ENCODE data around the gene DAAM1. TPM values are rescaled to one million over a fixed set of nuclear protein-coding genes. Genes with fewer than 3 reads are reported as not detected.

DAAM1 gene
- total RNA-seq, 1 experiment from 2014 or later, result 11.5 TPM

DNA sequence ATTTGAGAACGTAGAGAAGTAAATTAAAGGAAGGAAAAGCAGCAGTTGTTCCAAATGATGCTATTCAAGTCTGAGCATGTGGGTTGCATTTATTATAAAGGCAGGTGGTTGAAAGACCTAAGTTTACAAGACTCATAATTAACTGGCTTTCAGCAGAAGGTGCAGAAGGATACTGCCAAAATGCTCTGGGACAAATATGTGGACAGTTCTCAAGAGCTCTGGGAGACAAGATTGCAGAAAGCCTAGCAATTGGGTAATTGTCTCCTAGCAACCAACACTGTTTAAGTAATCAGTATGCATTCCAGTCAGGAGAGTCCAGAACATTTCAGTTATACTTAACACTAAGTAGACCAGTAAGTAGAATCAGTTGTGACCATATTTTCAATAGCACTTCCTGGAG lies 145.2 kb downstream of the DAAM1 start:
- DNase-seq (ENCODE audit: low spot score), result peak; percentile 43
- no peak overlapping the region for H3K4me3 ChIP-seq (ENCODE audit: low read depth, low read length, poor library complexity, severe bottlenecking)
- H3K9me3 ChIP-seq (ENCODE audit: low read depth, low read length, poor library complexity, severe bottlenecking), result no peaks in the 10 kb centered on the region
- intact Hi-C loops (cut with micrococcal nuclease; ENCODE audit: unreplicated experiment), result no loop called here
- H3K27ac ChIP-seq (ENCODE audit: low read depth, low read length, poor library complexity, severe bottlenecking), result no peak overlapping the region
- no peaks in the 10 kb centered on the region for H3K27me3 ChIP-seq (replicated peaks; ENCODE audit: insufficient read depth, low read depth, low read length, poor library complexity)
- BruUV-seq (replicated peaks), result no TSS peak
- no peaks in the 10 kb centered on the region for H3K4me1 ChIP-seq (ENCODE audit: insufficient read depth, low read length, poor library complexity, severe bottlenecking)
- ChIA-PET POLR2A (ENCODE audit: low non-redundant PET) (no interaction called here), CTCF (no interaction called here)
- TF ChIP-seq, protein P1, sequence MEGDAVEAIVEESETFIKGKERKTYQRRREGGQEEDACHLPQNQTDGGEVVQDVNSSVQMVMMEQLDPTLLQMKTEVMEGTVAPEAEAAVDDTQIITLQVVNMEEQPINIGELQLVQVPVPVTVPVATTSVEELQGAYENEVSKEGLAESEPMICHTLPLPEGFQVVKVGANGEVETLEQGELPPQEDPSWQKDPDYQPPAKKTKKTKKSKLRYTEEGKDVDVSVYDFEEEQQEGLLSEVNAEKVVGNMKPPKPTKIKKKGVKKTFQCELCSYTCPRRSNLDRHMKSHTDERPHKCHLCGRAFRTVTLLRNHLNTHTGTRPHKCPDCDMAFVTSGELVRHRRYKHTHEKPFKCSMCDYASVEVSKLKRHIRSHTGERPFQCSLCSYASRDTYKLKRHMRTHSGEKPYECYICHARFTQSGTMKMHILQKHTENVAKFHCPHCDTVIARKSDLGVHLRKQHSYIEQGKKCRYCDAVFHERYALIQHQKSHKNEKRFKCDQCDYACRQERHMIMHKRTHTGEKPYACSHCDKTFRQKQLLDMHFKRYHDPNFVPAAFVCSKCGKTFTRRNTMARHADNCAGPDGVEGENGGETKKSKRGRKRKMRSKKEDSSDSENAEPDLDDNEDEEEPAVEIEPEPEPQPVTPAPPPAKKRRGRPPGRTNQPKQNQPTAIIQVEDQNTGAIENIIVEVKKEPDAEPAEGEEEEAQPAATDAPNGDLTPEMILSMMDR (conservative IDR thresholded peaks at IDR 0.05; ENCODE audit: low read depth, low read length), result no peak
- TF ChIP-seq EZH2 (IDR thresholded peaks at IDR 0.05; ENCODE audit: borderline replicate concordance, low read depth, low read length, poor library complexity, severe bottlenecking), result no peak
- no peaks in the 10 kb centered on the region for H3K36me3 ChIP-seq (ENCODE audit: insufficient read depth, low read length, poor library complexity, severe bottlenecking)

DNA sequence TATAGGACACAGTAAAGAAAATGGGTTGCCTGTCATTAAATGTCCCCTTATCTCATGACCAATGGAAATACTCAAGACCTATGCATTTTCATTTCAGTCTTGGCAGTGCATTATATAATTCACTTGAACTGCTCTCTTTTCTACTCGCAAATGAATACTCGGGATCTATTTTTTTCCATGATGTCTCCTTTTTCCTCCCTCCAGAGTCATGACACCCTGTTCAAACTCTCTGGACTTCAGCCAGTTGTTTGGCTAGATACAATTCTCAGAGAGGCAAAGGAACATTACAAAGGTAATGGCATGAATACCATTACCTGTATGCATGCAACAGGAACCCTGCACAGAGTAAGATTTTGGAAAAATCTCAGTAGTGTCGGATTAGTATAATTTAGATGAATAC lies 145.8 kb downstream of the DAAM1 start:
- intact Hi-C loops (cut with micrococcal nuclease; ENCODE audit: unreplicated experiment), result no loop called here
- Histone ChIP-seq H3K4me1 (ENCODE audit: insufficient read depth, low read length, poor library complexity, severe bottlenecking) (no peaks in the 10 kb centered on the region), H3K9me3 (ENCODE audit: low read depth, low read length, poor library complexity, severe bottlenecking) (no peaks in the 10 kb centered on the region), H3K27me3 (replicated peaks; ENCODE audit: insufficient read depth, low read depth, low read length, poor library complexity) (no peaks in the 10 kb centered on the region), H3K27ac (ENCODE audit: low read depth, low read length, poor library complexity, severe bottlenecking) (no peak overlapping the region), H3K36me3 (ENCODE audit: insufficient read depth, low read length, poor library complexity, severe bottlenecking) (no peaks in the 10 kb centered on the region), H3K4me3 (ENCODE audit: low read depth, low read length, poor library complexity, severe bottlenecking) (no peak overlapping the region)
- DNase-seq (ENCODE audit: low spot score), result no peak
- ChIA-PET POLR2A (ENCODE audit: low non-redundant PET) (no interaction called here), CTCF (no interaction called here)
- no TSS peak for BruUV-seq (replicated peaks)
- TF ChIP-seq, protein P1 (conservative IDR thresholded peaks at IDR 0.05; ENCODE audit: low read depth, low read length), result no peak
- no peak for TF ChIP-seq EZH2 (IDR thresholded peaks at IDR 0.05; ENCODE audit: borderline replicate concordance, low read depth, low read length, poor library complexity, severe bottlenecking)

DNA sequence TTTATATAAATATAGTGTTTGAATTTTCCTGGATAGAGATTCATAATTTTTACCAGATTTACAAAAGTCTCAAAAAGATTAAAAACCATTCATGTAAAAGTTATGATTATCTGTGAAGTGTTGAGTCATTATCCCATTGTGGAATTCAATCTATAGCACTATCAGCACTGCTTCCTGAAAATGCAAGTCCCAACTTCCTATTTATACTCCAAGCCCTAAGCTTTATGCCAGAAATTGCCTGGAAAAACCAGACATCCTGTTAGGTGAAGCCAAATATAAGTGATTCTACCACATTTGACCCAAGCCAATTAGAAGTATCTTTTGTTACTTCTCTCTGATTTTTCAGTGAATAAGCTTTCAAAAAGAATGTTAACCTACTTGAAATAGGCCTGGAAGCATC lies 147.6 kb downstream of the DAAM1 start:
- no peak for DNase-seq (ENCODE audit: low spot score)
- ChIA-PET POLR2A (ENCODE audit: low non-redundant PET) (interaction anchor here (0.6 kb wide), 1 partner anchor 705 kb away, joined by 5 read pairs; no protein-coding TSS in a partner anchor), CTCF (no interaction called here)
- no peaks in the 10 kb centered on the region for H3K9me3 ChIP-seq (ENCODE audit: low read depth, low read length, poor library complexity, severe bottlenecking)
- BruUV-seq (replicated peaks), result no TSS peak
- no peaks in the 10 kb centered on the region for H3K27me3 ChIP-seq (replicated peaks; ENCODE audit: insufficient read depth, low read depth, low read length, poor library complexity)
- H3K4me3 ChIP-seq (ENCODE audit: low read depth, low read length, poor library complexity, severe bottlenecking), result no peak overlapping the region
- H3K4me1 ChIP-seq (ENCODE audit: insufficient read depth, low read length, poor library complexity, severe bottlenecking), result no peaks in the 10 kb centered on the region
- TF ChIP-seq, protein P1 (conservative IDR thresholded peaks at IDR 0.05; ENCODE audit: low read depth, low read length), result no peak
- no peak for TF ChIP-seq EZH2 (IDR thresholded peaks at IDR 0.05; ENCODE audit: borderline replicate concordance, low read depth, low read length, poor library complexity, severe bottlenecking)
- intact Hi-C loops (cut with micrococcal nuclease; ENCODE audit: unreplicated experiment), result no loop called here
- no peak overlapping the region for H3K27ac ChIP-seq (ENCODE audit: low read depth, low read length, poor library complexity, severe bottlenecking)
- no peaks in the 10 kb centered on the region for H3K36me3 ChIP-seq (ENCODE audit: insufficient read depth, low read length, poor library complexity, severe bottlenecking)
